G401 (cell line): ENCODE results near the gene VIPR1. TPM values are rescaled to one million over a fixed set of nuclear protein-coding genes. Genes with fewer than 3 reads are reported as not detected.
"Not testable (repeated sequence)": the region's sequence is repeated elsewhere in the genome, so short reads cannot be mapped to it uniquely, and the experiment has no call there.

Experiments
- DNase-seq: peaks from one replicate; pipeline ENCODE4 v3.0.0-alpha.2; 2015; ENCODE audit warnings: low spot score
- in situ Hi-C: cut with HindIII; loops from 2 replicates; pipeline ENCODE4 v1.10.0; 2016; ENCODE audit warnings: low sequenced_read_pairs, mixed read lengths
- total RNA-seq: library from RNA; depleted of rRNA; stranded (reverse); fragments of >200 nt; shearing (Covaris generic); gene quantifications from 2 replicates; pipeline ENCODE4 v1.2.3, GENCODE V29; 2014; rRNA removed

Gene VIPR1
- total RNA-seq, 1 experiment from 2014 or later, result 0.14 TPM

- peak; percentile 51 for DNase-seq
- in situ Hi-C loops, result no loop called here
These were observed 50.4 kb downstream of the VIPR1 start for GRCh38 chr3:42552830-42553229.

DNA sequence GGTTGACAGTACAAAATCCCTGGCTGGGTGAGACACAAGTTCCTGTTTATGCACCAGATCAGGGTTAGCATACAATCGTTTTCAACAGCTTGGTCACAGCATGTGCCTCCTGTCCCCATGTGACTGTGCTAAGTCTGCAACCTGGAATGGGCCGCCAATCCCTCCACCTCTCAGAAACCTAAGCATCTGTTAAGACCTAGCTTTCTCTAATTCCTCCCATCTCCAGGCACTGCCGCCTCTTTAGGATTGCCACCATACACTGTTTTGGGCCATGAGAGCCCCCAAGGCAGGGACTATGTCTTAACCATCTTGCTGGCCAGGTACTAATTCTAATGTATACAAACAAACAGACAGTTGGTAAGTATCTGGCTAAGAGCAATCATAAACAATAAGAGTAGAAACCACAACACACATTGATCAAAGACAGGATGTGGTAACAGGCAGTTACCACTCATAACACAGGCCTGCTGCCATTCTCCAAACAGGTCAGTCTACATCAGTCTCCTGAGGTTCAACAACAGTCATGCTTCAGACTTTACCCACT, 53.7 kb downstream of the VIPR1 start:
- DNase-seq, result peak; percentile 99
- in situ Hi-C loops, result no loop called here

DNA sequence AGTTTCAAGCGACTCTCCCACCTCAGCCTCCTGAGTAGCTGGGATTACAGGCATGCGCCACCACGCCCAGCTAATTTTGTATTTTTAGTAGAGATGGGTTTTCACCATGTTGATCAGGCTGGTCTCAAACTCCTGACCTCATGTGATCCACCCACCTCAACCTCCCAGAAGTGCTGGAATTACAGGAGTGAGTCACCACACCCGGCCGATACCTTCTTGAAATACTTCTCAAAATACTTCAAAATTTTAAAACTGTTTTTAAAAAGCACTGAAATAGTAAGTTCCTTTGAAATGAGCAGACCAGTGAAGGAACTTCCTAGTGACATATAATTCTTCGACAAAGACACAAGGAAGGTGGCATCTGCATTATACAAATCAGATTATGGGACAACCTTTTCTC, 54.4 kb downstream of the VIPR1 start:
- in situ Hi-C loops, DNase-seq: not testable (repeated sequence)

DNA sequence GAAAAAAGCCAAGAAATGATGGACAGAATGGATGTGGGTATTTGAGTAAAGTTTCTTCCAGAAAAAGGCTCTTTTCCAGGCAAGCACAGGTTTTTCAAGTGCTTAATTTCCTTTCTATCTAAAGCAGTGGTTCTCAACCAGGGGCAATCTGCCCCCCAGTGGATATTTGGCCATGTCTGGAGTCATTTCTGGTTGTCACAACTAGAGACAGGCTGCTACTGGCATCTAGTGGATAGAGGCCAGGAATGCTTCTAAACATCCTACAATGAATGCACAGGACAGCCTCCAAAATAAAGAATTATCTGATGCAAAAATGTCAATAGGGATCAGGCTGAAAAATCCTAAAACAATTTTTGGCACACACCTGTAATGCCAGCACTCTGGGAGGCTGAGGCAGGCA, 55.4 kb downstream of the VIPR1 start:
- in situ Hi-C loops, result no loop called here
- peak; percentile 92 for DNase-seq

GRCh38 chr3:42562047-42562907, 59.8 kb downstream of the VIPR1 start:
- in situ Hi-C loops, result no loop called here
- DNase-seq, result no peak

GRCh38 chr3:42569593-42570142, 67.2 kb downstream of the VIPR1 start:
- in situ Hi-C loops, result no loop called here
- DNase-seq, result peak; percentile 89

DNA sequence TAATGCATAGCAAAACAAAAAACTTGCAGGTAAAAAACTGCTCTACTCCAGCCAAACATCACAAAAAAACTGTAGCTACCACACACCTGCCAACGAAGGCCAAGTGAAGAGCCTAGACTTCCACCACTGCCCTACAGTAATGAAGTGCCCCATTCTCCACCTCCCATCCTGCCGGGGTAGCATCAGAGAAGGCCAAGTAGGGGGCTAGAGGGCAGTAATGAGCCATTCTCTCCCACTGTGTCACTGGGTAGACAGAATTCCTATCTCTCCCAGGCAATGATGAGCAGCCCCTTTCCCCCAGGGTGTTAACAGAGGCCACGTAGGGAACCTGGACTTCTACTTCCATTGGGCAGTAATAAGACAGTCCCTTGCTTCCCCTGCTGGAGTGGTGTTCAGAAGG, 69.8 kb downstream of the VIPR1 start:
- DNase-seq, result peak; percentile 33
- in situ Hi-C loops, result no loop called here

GRCh38 chr3:42575137-42575741, 72.8 kb downstream of the VIPR1 start:
- DNase-seq, result no peak
- in situ Hi-C loops, result no loop called here

DNA sequence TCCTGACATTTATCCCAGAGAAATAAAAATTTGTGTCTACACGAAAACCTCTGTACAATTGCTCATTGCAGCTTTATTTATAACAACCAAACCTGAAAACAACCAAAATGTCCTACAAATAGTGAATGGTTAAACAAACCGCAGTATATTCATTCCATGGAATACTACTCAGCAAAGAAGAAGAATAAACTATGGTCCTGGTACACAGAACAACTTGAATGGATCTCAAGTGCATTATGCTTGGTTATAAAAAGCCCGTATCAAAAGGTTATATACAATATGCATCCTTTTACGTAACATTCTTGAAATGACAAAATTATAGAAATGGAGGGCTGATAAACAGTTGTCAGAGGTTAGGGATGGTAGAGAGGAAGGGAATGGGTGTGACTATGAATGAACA, 75.6 kb downstream of the VIPR1 start:
- in situ Hi-C loops, result no loop called here

GRCh38 chr3:42579346-42579745, 76.9 kb downstream of the VIPR1 start:
- in situ Hi-C loops, DNase-seq: not testable (repeated sequence)

More for the DNA sequence above, 75.6 kb downstream of the VIPR1 start:
- no peak for DNase-seq

GRCh38 chr3:42581400-42581708, 78.9 kb downstream of the VIPR1 start:
- DNase-seq, result no peak
- in situ Hi-C loops, result no loop called here

GRCh38 chr3:42581709-42582473, 79.4 kb downstream of the VIPR1 start, which contains the start of gene SEC22C:
TSS of gene SEC22C (minus strand) at chr3:42581967. CDS start at chr3:42569046, 12,921 bp downstream.
- in situ Hi-C loops, result no loop called here
- peak; percentile 97 for DNase-seq

DNA sequence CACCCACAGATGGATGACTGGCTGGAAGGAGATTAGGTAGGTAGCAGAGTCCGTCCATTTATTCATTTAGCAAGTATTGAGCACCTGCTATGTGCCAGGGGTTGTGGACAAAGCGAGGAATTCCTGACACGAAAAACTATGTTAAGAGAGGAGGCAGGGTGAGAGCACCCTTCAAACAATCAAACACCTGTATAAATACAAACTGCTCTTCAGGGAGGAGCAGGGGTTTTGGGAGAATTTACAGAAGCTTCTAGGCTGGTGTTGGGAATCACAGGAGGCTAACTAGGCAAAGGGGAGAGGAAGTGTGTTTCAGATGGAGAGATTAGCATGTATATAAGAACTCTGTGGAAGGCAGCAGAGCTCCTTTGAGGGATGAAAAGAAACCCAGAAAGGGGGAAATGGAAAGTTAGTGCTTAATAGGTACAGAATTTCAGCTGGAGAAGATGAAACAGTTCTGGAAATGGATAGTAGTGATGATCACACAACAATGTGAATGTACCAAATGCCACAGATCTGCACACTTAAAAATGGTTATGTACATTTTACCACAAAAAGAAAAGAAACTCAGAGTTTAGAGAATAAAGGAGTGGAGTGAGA, 80.1 kb downstream of the VIPR1 start:
- DNase-seq, result no peak
- in situ Hi-C loops, result no loop called here

Other genes with a start within 250 kb of the VIPR1 start
- gene CCK, start 236.5 kb upstream of the VIPR1 start, total RNA-seq, result not detected in 2 replicates
- not detected in 2 replicates for gene LYZL4, start 92.0 kb upstream of the VIPR1 start, total RNA-seq
- 83.4 and 84.3 TPM in 2 replicates for gene SEC22C, start 79.3 kb downstream of the VIPR1 start, total RNA-seq
- 41.1 and 45.8 TPM in 2 replicates for gene SS18L2, start 88.2 kb downstream of the VIPR1 start, total RNA-seq
- gene NKTR, start 98.0 kb downstream of the VIPR1 start, total RNA-seq, result 9.5 and 23.6 TPM in 2 replicates
- gene ZBTB47, start 151.1 kb downstream of the VIPR1 start, total RNA-seq, result 12.7 and 16.1 TPM in 2 replicates
- not detected in 2 replicates for gene KLHL40, start 182.9 kb downstream of the VIPR1 start, total RNA-seq
- gene HHATL, start 200.2 kb downstream of the VIPR1 start, total RNA-seq, result not detected in 2 replicates